ENCODE results near the gene MYRF.

- no peak for TF ChIP-seq POLR2A (IDR thresholded peaks at IDR 0.05)
- TF ChIP-seq, protein P1, sequence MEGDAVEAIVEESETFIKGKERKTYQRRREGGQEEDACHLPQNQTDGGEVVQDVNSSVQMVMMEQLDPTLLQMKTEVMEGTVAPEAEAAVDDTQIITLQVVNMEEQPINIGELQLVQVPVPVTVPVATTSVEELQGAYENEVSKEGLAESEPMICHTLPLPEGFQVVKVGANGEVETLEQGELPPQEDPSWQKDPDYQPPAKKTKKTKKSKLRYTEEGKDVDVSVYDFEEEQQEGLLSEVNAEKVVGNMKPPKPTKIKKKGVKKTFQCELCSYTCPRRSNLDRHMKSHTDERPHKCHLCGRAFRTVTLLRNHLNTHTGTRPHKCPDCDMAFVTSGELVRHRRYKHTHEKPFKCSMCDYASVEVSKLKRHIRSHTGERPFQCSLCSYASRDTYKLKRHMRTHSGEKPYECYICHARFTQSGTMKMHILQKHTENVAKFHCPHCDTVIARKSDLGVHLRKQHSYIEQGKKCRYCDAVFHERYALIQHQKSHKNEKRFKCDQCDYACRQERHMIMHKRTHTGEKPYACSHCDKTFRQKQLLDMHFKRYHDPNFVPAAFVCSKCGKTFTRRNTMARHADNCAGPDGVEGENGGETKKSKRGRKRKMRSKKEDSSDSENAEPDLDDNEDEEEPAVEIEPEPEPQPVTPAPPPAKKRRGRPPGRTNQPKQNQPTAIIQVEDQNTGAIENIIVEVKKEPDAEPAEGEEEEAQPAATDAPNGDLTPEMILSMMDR (IDR thresholded peaks at IDR 0.05), result no peak
Measured at GRCh38 chr11:61762223-61762615, 9.8 kb downstream of the MYRF start.
